HG03575 (cell line): ENCODE measurements around the gene CLIP1.
"Not testable (repeated sequence)": the region's sequence is repeated elsewhere in the genome, so short reads cannot be mapped to it uniquely, and the experiment has no call there.

ENCODE experiments used
- ATAC-seq: cut with Tn5 transposase; IDR thresholded peaks from one replicate; pipeline ENCODE4 v1.9.1; 2021; ENCODE audit not compliant: unreplicated experiment, insufficient number of reproducible peaks, low FRiP score; ENCODE audit errors: extremely low read depth

The CLIP1 gene

GRCh38 chr12:122291431-122291830 is 131.0 kb downstream of the CLIP1 start:
- ATAC-seq: no peak

DNA sequence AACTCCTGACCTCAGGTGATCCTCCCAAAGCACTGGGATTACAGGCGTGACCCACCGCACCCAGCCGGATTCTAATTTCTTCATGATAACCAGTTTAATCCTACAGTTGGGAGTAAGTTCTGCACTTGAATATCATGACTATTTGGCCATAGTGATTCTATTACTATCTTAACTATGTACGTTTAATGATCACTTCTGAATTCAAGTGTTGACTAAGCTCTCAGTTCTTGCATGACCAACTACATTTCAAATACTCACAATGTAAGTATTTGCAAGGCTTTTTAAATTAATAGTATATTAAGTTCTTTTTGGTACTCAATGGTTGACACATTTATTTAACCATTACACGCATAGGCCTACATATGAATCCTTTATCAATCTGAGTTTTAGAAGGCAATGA is 138.8 kb downstream of the CLIP1 start:
- ATAC-seq: no peak

GRCh38 chr12:122282061-122282460 is 140.4 kb downstream of the CLIP1 start:
- ATAC-seq: no peak

- no peak for ATAC-seq
Observed at GRCh38 chr12:122276242-122276641, 146.2 kb downstream of the CLIP1 start.

- ATAC-seq: no peak
Observed at GRCh38 chr12:122275459-122275858, 147.0 kb downstream of the CLIP1 start.

DNA sequence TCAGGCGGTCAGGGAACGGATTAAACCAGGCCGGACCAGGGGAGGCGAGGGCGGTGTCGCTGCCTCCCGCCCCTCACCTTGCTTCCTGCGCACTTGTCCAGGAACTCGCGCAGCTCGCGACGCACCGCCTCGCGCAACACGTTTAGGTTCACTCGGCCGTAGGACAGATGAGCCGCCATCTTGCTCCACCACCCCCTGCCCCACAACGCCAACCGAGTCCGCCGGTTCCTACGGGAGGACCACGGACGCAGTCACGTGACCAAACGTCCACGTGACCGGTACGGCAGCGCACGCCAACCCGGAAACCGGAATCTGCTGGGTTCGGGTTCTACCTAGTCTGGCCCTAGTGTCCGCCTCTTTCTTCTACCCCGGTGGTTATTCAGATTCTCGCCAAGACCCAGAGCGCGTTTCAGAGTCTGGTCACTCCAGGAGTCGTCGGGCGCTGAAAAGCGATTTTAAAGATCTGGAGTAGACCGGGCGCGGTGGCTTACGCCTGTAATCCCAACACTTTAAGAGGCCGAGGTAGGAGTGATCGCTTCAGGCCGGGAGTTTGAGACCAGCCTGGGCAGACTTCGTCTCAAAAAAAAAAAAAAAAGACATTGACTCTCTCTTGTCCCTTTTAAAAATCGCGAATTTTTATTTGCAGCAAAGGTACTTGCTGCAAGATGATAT is 156.1 kb downstream of the CLIP1 start, which contains the start of gene VPS33A:
TSS of gene VPS33A (minus strand) at position 265 of the 672 bp plus-strand sequence. CDS start at position 179, 86 bp downstream.
- no peak for ATAC-seq

GRCh38 chr12:122265886-122266229 is 156.6 kb downstream of the CLIP1 start:
- ATAC-seq: no peak

DNA sequence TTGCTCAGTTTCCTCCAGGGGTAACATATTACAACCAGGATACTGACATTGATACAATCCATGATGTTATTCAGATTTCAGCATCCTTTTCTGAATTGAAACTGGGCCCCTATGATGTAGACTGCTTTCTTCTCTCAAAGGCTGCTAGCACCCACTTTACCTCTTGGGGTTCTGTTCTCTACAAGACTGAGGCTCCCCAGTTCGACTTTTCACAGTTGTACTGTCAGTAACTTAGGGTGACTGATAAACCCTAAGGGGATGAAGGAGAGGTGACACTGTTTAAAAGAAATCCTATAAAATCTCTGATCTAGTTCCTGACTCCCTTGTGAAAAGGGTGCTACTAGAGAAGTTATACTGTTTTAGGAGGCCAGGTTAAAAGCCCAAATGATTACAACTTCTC is 157.0 kb downstream of the CLIP1 start:
- ATAC-seq: no peak

GRCh38 chr12:122260735-122261134 is 161.7 kb downstream of the CLIP1 start:
- ATAC-seq: not testable (repeated sequence)

DNA sequence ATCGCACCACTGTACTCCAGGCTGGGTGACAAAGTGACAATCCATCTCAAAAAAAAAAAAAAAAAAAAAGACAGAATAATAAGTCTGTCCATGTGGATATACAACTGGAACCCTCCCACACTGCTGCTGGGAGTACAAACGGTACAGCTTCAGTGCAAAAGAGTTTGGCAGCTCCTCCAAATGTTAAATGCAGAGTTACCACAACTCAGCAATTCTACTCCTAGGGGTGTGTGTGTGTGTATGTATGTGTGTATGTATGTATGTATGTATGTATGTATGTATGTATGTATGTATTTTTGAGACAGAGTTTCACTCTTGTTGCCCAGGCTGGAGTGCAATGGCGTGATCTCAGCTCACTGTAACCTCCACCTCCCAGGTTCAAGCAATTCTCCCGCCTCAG is 163.5 kb downstream of the CLIP1 start:
- ATAC-seq: not testable (repeated sequence)

GRCh38 chr12:122258462-122258861 is 164.0 kb downstream of the CLIP1 start:
- ATAC-seq: not testable (repeated sequence)

GRCh38 chr12:122250536-122250935 is 171.9 kb downstream of the CLIP1 start:
- ATAC-seq: no peak

DNA sequence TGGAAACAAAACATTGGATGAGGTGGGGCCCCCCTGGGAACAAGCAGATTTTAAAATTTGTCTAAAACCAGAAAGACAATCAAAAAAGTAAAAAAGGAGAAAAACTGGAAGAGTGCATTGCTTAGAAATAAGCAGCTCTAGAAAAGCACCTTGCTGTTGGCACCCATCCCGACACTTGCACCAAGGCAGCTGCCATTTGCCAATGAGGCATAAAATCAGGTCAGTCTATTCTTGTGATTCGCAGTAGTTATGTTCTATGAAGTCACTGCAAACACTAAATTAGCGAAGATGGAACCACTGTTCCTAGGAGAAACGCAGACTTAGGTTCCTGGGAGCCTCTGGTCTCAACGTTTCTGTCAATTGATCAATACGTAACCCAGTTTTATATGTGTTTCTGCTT is 172.4 kb downstream of the CLIP1 start:
- ATAC-seq: no peak

GRCh38 chr12:122245553-122245952 is 176.9 kb downstream of the CLIP1 start:
- ATAC-seq: no peak

- ATAC-seq: no peak
Observed at GRCh38 chr12:122244565-122245371, 177.7 kb downstream of the CLIP1 start.

DNA sequence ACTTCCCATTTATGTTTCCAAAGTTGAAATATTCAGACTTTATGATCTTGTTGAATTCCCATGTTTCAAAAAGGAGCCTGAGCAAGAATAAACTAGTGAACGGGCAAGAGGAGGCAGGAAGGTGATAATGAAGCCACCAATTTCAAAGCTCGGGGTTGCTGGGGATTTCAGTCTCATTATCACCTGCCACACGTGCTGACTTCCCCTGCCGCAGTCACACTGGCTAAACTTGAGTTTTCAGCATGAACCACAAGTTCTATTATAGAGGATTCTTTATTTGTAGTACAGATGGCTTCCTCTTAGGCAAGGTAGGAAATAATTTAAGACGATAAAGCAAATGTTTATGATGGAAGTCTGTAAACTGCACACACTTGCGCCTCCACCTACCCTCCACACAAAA is 178.5 kb downstream of the CLIP1 start:
- no peak for ATAC-seq

- ATAC-seq: no peak
Observed at GRCh38 chr12:122238861-122239260, 183.6 kb downstream of the CLIP1 start.

DNA sequence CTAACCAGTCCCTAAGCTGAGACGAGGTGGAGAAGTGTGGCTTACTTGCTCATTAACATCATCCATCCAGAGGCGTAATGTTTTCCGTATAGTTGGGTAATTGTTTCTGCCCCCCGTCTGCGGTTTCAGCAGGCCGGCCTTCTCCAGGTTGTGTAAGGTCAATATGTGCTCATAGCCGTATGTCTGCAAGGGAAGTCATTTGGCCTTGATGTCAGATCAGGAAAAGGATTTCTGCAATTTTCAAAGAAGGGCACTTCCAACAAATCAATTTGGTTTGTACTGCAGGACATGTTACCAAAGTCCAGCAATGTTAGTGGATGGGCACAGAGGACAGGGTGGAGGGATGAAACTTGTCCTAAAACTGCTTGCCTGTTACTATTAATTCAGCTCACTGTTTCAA is 186.7 kb downstream of the CLIP1 start:
- no peak for ATAC-seq

DNA sequence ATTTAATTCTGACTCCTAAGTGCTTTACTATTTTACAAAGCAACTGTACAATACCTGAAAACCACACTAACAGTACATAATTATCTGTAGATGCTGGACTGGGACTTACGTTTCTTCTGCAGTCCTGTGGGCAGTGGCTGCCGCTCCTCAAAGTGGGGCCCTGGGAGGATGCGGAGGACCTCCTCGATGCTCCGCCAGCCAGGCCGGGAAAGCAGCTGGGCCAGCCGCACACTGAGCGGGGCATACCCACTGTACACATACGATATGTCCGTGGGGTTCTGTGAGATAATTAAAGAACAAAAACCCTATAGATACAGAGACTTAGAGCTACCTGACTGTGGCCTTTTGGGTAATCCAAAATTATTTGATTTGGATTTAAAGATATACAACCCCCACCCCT is 189.8 kb downstream of the CLIP1 start:
- no peak for ATAC-seq

- no peak for ATAC-seq
Observed at GRCh38 chr12:122230798-122231197, 191.7 kb downstream of the CLIP1 start.
